Measurements from ENCODE around the gene SPATA13. TPM values are rescaled to one million over a fixed set of nuclear protein-coding genes. Genes with fewer than 3 reads are reported as not detected.
"Not testable (repeated sequence)": the region's sequence is repeated elsewhere in the genome, so short reads cannot be mapped to it uniquely, and the experiment has no call there.

Gene SPATA13
- total RNA-seq, 1 donor from 2014 or later: 2.7 TPM

DNA sequence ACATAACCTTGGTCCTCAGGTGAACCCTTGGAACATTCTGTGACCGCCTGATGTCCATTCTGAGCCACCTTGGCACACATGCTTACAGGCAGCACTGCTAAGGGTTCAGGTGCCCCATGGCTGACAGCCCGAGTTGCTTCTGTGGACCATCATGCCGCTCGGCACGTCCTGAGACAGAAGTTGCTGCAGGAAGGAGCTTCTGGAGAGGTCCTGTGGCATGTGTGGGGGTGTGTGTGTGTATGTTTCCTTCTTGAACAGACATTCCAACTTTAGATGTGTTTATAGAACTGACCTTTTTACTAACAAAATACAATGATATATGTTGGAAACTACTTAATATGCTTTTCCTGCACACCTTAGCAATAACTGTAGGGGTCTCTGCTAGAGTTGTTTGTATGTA, 144.1 kb downstream of the SPATA13 start:
- no peaks in the 10 kb centered on the region for H3K36me3 Mint-ChIP-seq (ENCODE audit: unreplicated experiment)
- no peaks in the 10 kb centered on the region for H3K9me3 Mint-ChIP-seq (ENCODE audit: unreplicated experiment)
- H3K4me3 Mint-ChIP-seq (ENCODE audit: unreplicated experiment): no peak overlapping the region
- TF ChIP-seq, protein P1, sequence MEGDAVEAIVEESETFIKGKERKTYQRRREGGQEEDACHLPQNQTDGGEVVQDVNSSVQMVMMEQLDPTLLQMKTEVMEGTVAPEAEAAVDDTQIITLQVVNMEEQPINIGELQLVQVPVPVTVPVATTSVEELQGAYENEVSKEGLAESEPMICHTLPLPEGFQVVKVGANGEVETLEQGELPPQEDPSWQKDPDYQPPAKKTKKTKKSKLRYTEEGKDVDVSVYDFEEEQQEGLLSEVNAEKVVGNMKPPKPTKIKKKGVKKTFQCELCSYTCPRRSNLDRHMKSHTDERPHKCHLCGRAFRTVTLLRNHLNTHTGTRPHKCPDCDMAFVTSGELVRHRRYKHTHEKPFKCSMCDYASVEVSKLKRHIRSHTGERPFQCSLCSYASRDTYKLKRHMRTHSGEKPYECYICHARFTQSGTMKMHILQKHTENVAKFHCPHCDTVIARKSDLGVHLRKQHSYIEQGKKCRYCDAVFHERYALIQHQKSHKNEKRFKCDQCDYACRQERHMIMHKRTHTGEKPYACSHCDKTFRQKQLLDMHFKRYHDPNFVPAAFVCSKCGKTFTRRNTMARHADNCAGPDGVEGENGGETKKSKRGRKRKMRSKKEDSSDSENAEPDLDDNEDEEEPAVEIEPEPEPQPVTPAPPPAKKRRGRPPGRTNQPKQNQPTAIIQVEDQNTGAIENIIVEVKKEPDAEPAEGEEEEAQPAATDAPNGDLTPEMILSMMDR (IDR thresholded peaks at IDR 0.05): no peak
- DNase-seq (ENCODE audit: extremely low spot score, unreplicated experiment): no peak
- H3K27me3 Mint-ChIP-seq (ENCODE audit: unreplicated experiment): no peaks in the 10 kb centered on the region
- H3K4me1 Mint-ChIP-seq (ENCODE audit: unreplicated experiment): peaks cover 3% of the 10 kb centered on the region
- no peak overlapping the region for H3K27ac Mint-ChIP-seq (ENCODE audit: unreplicated experiment)

DNA sequence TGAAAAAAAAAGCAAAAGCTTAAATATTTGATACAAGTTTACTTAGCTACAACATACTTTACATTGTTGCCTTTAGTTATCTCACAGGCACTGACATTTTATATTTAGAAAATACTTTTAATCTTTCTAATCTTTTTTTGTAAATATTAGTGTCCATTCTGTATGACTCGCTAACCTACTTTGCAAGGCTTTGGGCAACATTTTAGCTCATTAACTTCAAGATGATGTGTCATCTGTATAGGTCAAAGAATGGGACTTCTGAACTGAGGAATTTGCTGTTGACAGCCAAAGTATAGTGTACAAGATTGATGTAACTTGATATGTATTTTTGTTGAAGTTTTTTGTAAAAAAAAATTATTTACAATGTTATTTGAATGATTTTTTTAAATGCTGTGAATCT, 146.1 kb downstream of the SPATA13 start:
- Mint-ChIP-seq H3K4me3 (ENCODE audit: unreplicated experiment) (no peak overlapping the region), H3K4me1 (ENCODE audit: unreplicated experiment) (peaks cover 3% of the 10 kb centered on the region), H3K27me3 (ENCODE audit: unreplicated experiment) (no peaks in the 10 kb centered on the region), H3K27ac (ENCODE audit: unreplicated experiment) (no peak overlapping the region), H3K36me3 (ENCODE audit: unreplicated experiment) (no peaks in the 10 kb centered on the region), H3K9me3 (ENCODE audit: unreplicated experiment) (no peaks in the 10 kb centered on the region)
- TF ChIP-seq, protein P1 (IDR thresholded peaks at IDR 0.05): no peak
- no peak for DNase-seq (ENCODE audit: extremely low spot score, unreplicated experiment)

GRCh38 chr13:24307211-24308067, 146.9 kb downstream of the SPATA13 start:
- peaks cover 3% of the 10 kb centered on the region for H3K4me1 Mint-ChIP-seq (ENCODE audit: unreplicated experiment)
- H3K4me3 Mint-ChIP-seq (ENCODE audit: unreplicated experiment): no peak overlapping the region
- DNase-seq (ENCODE audit: extremely low spot score, unreplicated experiment): no peak
- H3K27ac Mint-ChIP-seq (ENCODE audit: unreplicated experiment): no peak overlapping the region
- TF ChIP-seq, protein P1 (IDR thresholded peaks at IDR 0.05): no peak
- no peaks in the 10 kb centered on the region for H3K27me3 Mint-ChIP-seq (ENCODE audit: unreplicated experiment)
- H3K9me3 Mint-ChIP-seq (ENCODE audit: unreplicated experiment): no peaks in the 10 kb centered on the region
- H3K36me3 Mint-ChIP-seq (ENCODE audit: unreplicated experiment): no peaks in the 10 kb centered on the region

DNA sequence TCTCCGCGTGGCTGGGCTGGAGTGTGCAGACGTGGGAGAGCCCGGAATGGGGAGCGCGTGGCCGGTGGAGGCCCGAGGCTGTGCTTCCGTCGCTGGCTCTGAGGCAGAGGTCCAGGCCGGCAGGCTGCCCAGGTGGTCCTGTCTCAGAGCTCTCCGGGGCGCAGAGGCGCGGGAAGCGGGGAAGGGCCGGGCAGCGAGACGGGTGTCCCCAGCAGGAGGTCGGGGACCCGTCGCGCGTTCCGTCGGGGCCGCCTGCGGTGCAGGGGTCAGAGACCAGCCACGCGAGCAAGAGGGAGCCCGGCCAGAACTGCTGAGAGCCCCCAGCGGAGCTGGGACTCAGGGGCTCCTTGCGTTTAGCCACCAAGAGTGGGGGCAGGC, 147.5 kb downstream of the SPATA13 start:
- TF ChIP-seq, protein P1 (IDR thresholded peaks at IDR 0.05): no peak
- Mint-ChIP-seq H3K4me1 (ENCODE audit: unreplicated experiment) (peaks cover 3% of the 10 kb centered on the region), H3K9me3 (ENCODE audit: unreplicated experiment) (no peaks in the 10 kb centered on the region), H3K27ac (ENCODE audit: unreplicated experiment) (no peak overlapping the region), H3K36me3 (ENCODE audit: unreplicated experiment) (no peaks in the 10 kb centered on the region), H3K4me3 (ENCODE audit: unreplicated experiment) (no peak overlapping the region), H3K27me3 (ENCODE audit: unreplicated experiment) (no peaks in the 10 kb centered on the region)
- DNase-seq (ENCODE audit: extremely low spot score, unreplicated experiment): no peak

GRCh38 chr13:24308488-24309020, 148.0 kb downstream of the SPATA13 start:
- H3K36me3 Mint-ChIP-seq (ENCODE audit: unreplicated experiment): no peaks in the 10 kb centered on the region
- H3K4me3 Mint-ChIP-seq (ENCODE audit: unreplicated experiment): no peak overlapping the region
- peaks cover 3% of the 10 kb centered on the region for H3K4me1 Mint-ChIP-seq (ENCODE audit: unreplicated experiment)
- TF ChIP-seq, protein P1 (IDR thresholded peaks at IDR 0.05): no peak
- no peaks in the 10 kb centered on the region for H3K9me3 Mint-ChIP-seq (ENCODE audit: unreplicated experiment)
- H3K27me3 Mint-ChIP-seq (ENCODE audit: unreplicated experiment): peaks cover 4% of the 10 kb centered on the region
- no peak overlapping the region for H3K27ac Mint-ChIP-seq (ENCODE audit: unreplicated experiment)
- no peak for DNase-seq (ENCODE audit: extremely low spot score, unreplicated experiment)

GRCh38 chr13:24309300-24309699, 148.8 kb downstream of the SPATA13 start, which contains the start of gene C1QTNF9:
C1QTNF9 (plus strand) TSS chr13:24309580; CDS start chr13:24316004, 6,424 bp downstream.
- not testable (repeated sequence) for DNase-seq (ENCODE audit: extremely low spot score, unreplicated experiment); H3K4me1 Mint-ChIP-seq (ENCODE audit: unreplicated experiment); H3K27ac Mint-ChIP-seq (ENCODE audit: unreplicated experiment); H3K36me3 Mint-ChIP-seq (ENCODE audit: unreplicated experiment); H3K4me3 Mint-ChIP-seq (ENCODE audit: unreplicated experiment); H3K9me3 Mint-ChIP-seq (ENCODE audit: unreplicated experiment); H3K27me3 Mint-ChIP-seq (ENCODE audit: unreplicated experiment)

All from osteocyte (in vitro differentiated cells).